ENCODE data around the gene LYZL1. TPM values are rescaled to one million over a fixed set of nuclear protein-coding genes. Genes with fewer than 3 reads are reported as not detected.
"Not testable (repeated sequence)": the region's sequence is repeated elsewhere in the genome, so short reads cannot be mapped to it uniquely, and the experiment has no call there.

LYZL1 gene
- polyA plus RNA-seq, 1 experiment = not detected

GRCh38 chr10:29304995-29305335, 16.1 kb downstream of the LYZL1 start:
- H3K27me3 ChIP-seq (ENCODE audit: control insufficient read depth, insufficient read depth, low read length) = no peaks in the 10 kb centered on the region; the same call in 1 of the 2 replicates
- H3K36me3 ChIP-seq (ENCODE audit: control insufficient read depth, insufficient read depth, low read length) = no peaks in the 10 kb centered on the region
- CTCF ChIA-PET = interaction anchor here (0.5 to 4.6 kb wide), 33 partner anchors 8 to 874 kb away, joined by 3 to 52 read pairs (median 4); partner anchors contain the start of gene BAMBI
- no peak for DNase-seq (ENCODE audit: low read depth)
- no peak overlapping the region for H3K4me3 ChIP-seq (ENCODE audit: low read depth, low read length)
- TF ChIP-seq, protein P1, sequence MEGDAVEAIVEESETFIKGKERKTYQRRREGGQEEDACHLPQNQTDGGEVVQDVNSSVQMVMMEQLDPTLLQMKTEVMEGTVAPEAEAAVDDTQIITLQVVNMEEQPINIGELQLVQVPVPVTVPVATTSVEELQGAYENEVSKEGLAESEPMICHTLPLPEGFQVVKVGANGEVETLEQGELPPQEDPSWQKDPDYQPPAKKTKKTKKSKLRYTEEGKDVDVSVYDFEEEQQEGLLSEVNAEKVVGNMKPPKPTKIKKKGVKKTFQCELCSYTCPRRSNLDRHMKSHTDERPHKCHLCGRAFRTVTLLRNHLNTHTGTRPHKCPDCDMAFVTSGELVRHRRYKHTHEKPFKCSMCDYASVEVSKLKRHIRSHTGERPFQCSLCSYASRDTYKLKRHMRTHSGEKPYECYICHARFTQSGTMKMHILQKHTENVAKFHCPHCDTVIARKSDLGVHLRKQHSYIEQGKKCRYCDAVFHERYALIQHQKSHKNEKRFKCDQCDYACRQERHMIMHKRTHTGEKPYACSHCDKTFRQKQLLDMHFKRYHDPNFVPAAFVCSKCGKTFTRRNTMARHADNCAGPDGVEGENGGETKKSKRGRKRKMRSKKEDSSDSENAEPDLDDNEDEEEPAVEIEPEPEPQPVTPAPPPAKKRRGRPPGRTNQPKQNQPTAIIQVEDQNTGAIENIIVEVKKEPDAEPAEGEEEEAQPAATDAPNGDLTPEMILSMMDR (IDR thresholded peaks at IDR 0.05; ENCODE audit: insufficient read depth, low read depth, low read length) = no peak
- POLR2A ChIA-PET = no interaction called here

DNA sequence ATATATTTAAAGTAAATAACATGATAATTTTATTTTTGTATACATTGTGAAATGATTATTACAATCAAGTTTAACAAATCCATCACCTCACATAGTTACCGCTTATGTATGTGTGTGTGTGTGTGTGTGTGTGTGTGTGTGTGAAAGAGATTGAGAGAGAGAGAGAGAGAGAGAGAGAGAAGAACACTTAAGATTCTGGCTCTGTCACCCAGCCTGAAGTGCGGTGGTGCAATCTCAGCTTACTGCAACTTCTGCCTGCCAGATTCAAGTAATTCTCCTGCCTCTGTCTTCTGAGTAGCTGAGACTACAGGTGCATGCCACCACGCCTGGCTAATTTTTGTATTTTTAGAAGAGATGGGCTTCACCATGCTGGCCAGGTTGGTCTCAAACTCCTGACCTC, 17.8 kb downstream of the LYZL1 start:
- no peak for DNase-seq (ENCODE audit: low read depth)
- ChIA-PET POLR2A (no interaction called here), CTCF (interaction anchor here (0.7 to 4.6 kb wide), 6 partner anchors 10 to 703 kb away, joined by 3 to 52 read pairs (median 4); no protein-coding TSS in a partner anchor)
- no peaks in the 10 kb centered on the region; the same call in 1 of the 2 replicates for H3K27me3 ChIP-seq (ENCODE audit: control insufficient read depth, insufficient read depth, low read length)
- H3K36me3 ChIP-seq (ENCODE audit: control insufficient read depth, insufficient read depth, low read length) = no peaks in the 10 kb centered on the region
- TF ChIP-seq, protein P1 (IDR thresholded peaks at IDR 0.05; ENCODE audit: insufficient read depth, low read depth, low read length) = no peak
- no peak overlapping the region for H3K4me3 ChIP-seq (ENCODE audit: low read depth, low read length)

DNA sequence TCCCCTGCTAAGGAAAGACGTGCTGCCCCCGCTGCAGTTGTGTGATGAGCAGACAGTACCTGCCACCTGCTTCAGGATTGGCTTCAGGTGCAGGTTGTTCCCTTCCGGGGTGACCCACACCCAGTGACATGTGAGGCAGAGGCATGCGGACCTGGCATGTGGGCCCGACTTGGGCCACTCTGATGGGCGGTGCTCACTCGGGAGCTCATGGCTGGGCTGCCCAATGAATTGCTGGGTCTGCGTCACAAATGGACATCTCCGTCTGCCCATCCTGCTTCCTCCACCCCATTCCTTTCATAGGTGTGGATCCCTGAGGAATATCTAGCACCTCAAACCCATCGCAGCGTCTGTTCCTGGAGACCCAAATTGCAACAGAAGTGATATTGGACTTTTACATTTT, 19.3 kb downstream of the LYZL1 start:
- H3K4me3 ChIP-seq (ENCODE audit: low read depth, low read length); POLR2A ChIA-PET; H3K27me3 ChIP-seq (ENCODE audit: control insufficient read depth, insufficient read depth, low read length); H3K36me3 ChIP-seq (ENCODE audit: control insufficient read depth, insufficient read depth, low read length); DNase-seq (ENCODE audit: low read depth): not testable (repeated sequence)
- CTCF ChIA-PET = interaction anchor here (1.4 kb wide), 1 partner anchor 645 kb away, joined by 4 read pairs; no protein-coding TSS in a partner anchor

DNA sequence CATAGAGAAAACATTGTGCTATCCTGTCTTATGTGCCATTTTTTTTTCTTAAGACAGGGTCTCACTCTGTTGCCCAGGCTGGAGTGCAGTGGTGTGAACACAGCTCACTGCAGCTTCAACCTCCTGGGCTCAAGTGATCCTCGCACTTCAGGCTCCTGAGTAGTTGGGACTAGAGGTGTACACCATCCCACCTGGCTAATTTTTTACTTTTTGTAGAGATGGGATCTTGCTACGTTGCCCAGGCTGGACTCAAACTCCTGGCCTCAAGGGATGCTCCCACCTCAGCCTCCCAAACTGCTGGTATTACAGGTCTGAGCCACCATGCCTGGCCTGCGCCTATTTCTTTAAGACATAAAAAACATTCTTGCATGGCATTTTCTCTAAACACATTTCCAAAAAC, 20.6 kb downstream of the LYZL1 start:
- no peak for DNase-seq (ENCODE audit: low read depth)
- H3K4me3 ChIP-seq (ENCODE audit: low read depth, low read length) = no peak overlapping the region
- TF ChIP-seq, protein P1 (IDR thresholded peaks at IDR 0.05; ENCODE audit: insufficient read depth, low read depth, low read length) = no peak
- H3K27me3 ChIP-seq (ENCODE audit: control insufficient read depth, insufficient read depth, low read length) = no peaks in the 10 kb centered on the region; the same call in 1 of the 2 replicates
- ChIA-PET CTCF (interaction anchor here (1.4 kb wide), 1 partner anchor 646 kb away, joined by 4 read pairs; no protein-coding TSS in a partner anchor), POLR2A (no interaction called here)
- H3K36me3 ChIP-seq (ENCODE audit: control insufficient read depth, insufficient read depth, low read length) = no peaks in the 10 kb centered on the region

GRCh38 chr10:29310463-29310862, 21.6 kb downstream of the LYZL1 start:
- POLR2A ChIA-PET; H3K4me3 ChIP-seq (ENCODE audit: low read depth, low read length); DNase-seq (ENCODE audit: low read depth); H3K27me3 ChIP-seq (ENCODE audit: control insufficient read depth, insufficient read depth, low read length); H3K36me3 ChIP-seq (ENCODE audit: control insufficient read depth, insufficient read depth, low read length): not testable (repeated sequence)
- CTCF ChIA-PET = interaction anchor here (1.6 kb wide), 1 partner anchor 647 kb away, joined by 5 read pairs; no protein-coding TSS in a partner anchor

- Histone ChIP-seq H3K27me3 (ENCODE audit: control insufficient read depth, insufficient read depth, low read length) (no peaks in the 10 kb centered on the region; the same call in 1 of the 2 replicates), H3K4me3 (ENCODE audit: low read depth, low read length) (no peak overlapping the region), H3K36me3 (ENCODE audit: control insufficient read depth, insufficient read depth, low read length) (no peaks in the 10 kb centered on the region)
- ChIA-PET CTCF (interaction anchor here (2.9 kb wide), 1 partner anchor 9 kb away, joined by 11 read pairs; no protein-coding TSS in a partner anchor), POLR2A (no interaction called here)
- no peak for DNase-seq (ENCODE audit: low read depth)
- TF ChIP-seq, protein P1 (IDR thresholded peaks at IDR 0.05; ENCODE audit: insufficient read depth, low read depth, low read length) = no peak
These were observed 24.2 kb downstream of the LYZL1 start for GRCh38 chr10:29313071-29313470.

Measured in BJ (cell line).